CD4-positive, alpha-beta memory T cell (primary cell): ENCODE results near the gene HDAC7. TPM values are rescaled to one million over a fixed set of nuclear protein-coding genes. Genes with fewer than 3 reads are reported as not detected.

Experiments used
- CTCF ChIA-PET: fragments of 350-600 bp; sonication (Branson Sonifier 250); formaldehyde crosslinking; loops from one replicate; lab custom pipeline; 2021; ENCODE audit warnings: inconsistent platforms; ENCODE audit not compliant: partially characterized antibody; lab: Charles Lee
- POLR2A ChIA-PET: fragments of 350-600 bp; sonication (Branson Sonifier 250); formaldehyde crosslinking; loops from one replicate; lab custom pipeline; 2021; ENCODE audit not compliant: partially characterized antibody; lab: Charles Lee
- DNase-seq, 5 donors: peaks; one replicate each; pipeline versions ENCODE4 v3.0.0 to v3.0.0-alpha.2; 2020 to 2022; ENCODE audit warnings: mixed read lengths in 1 of 5
- H3K27ac ChIP-seq: one replicate; pipeline ENCODE4 v1.7.0; 2013; ENCODE audit warnings: low read depth, low read length
- H3K27me3 ChIP-seq: 2 replicates; pipeline ENCODE4 v1.7.0; 2013; ENCODE audit warnings: mild to moderate bottlenecking, low read length, moderate library complexity; ENCODE audit not compliant: insufficient read depth
- H3K36me3 ChIP-seq: 2 replicates; pipeline ENCODE4 v1.7.0; 2013; ENCODE audit warnings: mild to moderate bottlenecking, low read length, moderate library complexity; ENCODE audit not compliant: insufficient read depth
- H3K4me1 ChIP-seq: 2 replicates; pipeline ENCODE4 v1.7.0; 2013; ENCODE audit warnings: mild to moderate bottlenecking, low read length, moderate library complexity; ENCODE audit not compliant: insufficient read depth
- H3K4me3 ChIP-seq, 2 donors: one replicate each; pipeline ENCODE4 v1.7.0; 2013; ENCODE audit warnings: low read length in 2 of 2, mild to moderate bottlenecking in 1 of 2
- H3K9me3 ChIP-seq, 2 donors: one replicate each; pipeline ENCODE4 v1.7.0; 2013; ENCODE audit warnings: low read length in 2 of 2, control low read depth in 1 of 2; ENCODE audit not compliant: control insufficient read depth in 1 of 2
- H3K27ac Mint-ChIP-seq, 7 donors: one replicate each; pipeline ENCODE4 v1.8.0; 2020 to 2021; ENCODE audit warnings: mixed read lengths in 7 of 7, mild to moderate bottlenecking in 6 of 7, inconsistent platforms in 3 of 7, moderate library complexity in 3 of 7
- H3K27me3 Mint-ChIP-seq, 2 donors: one replicate each; pipeline ENCODE4 v1.8.0; 2020 to 2021; ENCODE audit warnings: mixed read lengths in 2 of 2
- H3K36me3 Mint-ChIP-seq, 2 donors: one replicate each; pipeline ENCODE4 v1.8.0; 2020 to 2021; ENCODE audit warnings: mixed read lengths in 2 of 2, inconsistent platforms in 1 of 2, mild to moderate bottlenecking in 1 of 2
- H3K4me1 Mint-ChIP-seq, 4 donors: one replicate each; pipeline ENCODE4 v1.8.0; 2020 to 2021; ENCODE audit warnings: mixed read lengths in 4 of 4, mild to moderate bottlenecking in 1 of 4
- H3K4me3 Mint-ChIP-seq, 8 donors: one replicate each; pipeline ENCODE4 v1.8.0; 2020 to 2021; ENCODE audit warnings: mixed read lengths in 8 of 8, mild to moderate bottlenecking in 7 of 8, moderate library complexity in 6 of 8, inconsistent platforms in 3 of 8
- H3K9me3 Mint-ChIP-seq, 8 donors: one replicate each; pipeline ENCODE4 v1.8.0; 2020 to 2021; ENCODE audit warnings: mixed read lengths in 8 of 8, mild to moderate bottlenecking in 5 of 8, inconsistent platforms in 3 of 8, moderate library complexity in 1 of 8
- intact Hi-C: fragments of 100-400 bp; cut with micrococcal nuclease; formaldehyde crosslinking; loops from one replicate; pipeline ENCODE4 v1.15.1; 2023
- polyA plus RNA-seq, 2 donors: library from polyadenylated mRNA; unstranded; fragments of 300-500 nt; fragmentation: Illumina TruSeq; gene quantifications; one replicate each; pipeline ENCODE4 v1.2.3, GENCODE V29; 2021
- total RNA-seq, 2 experiments: library from RNA; stranded (reverse); gene quantifications; one replicate each; pipeline ENCODE4 v1.2.3, GENCODE V29; 2021

Gene HDAC7
- total and polyA plus RNA-seq, 4 experiments from 2014 or later = 7.9 to 142 (median 83.1) TPM

- H3K36me3 ChIP-seq = peaks cover 91% of the 10 kb centered on the region
- POLR2A ChIA-PET = interaction anchor here (0.7 to 1.5 kb wide), 5 partner anchors 15 to 49 kb away, joined by 3 to 5 read pairs (median 4); partner anchors contain the start of gene HDAC7
- H3K27me3 ChIP-seq = no peaks in the 10 kb centered on the region
- H3K27ac ChIP-seq = no peak overlapping the region
- CTCF ChIA-PET = interaction anchor here (0.9 to 6.4 kb wide), 8 partner anchors 10 to 49 kb away, joined by 3 to 54 read pairs (median 4); no protein-coding TSS in a partner anchor
- DNase-seq = no peak
- no peak overlapping the region for H3K4me3 ChIP-seq
- H3K4me1 ChIP-seq = no peaks in the 10 kb centered on the region
- Mint-ChIP-seq H3K27ac (peak overlapping the region in 3 of 7 donors; percentile 47 to 75 (median 55)), H3K4me1 (peaks cover 0 to 6% (median 3%) of the 10 kb centered on the region in 4 donors), H3K9me3 (no peaks in the 10 kb centered on the region), H3K27me3 (no peaks in the 10 kb centered on the region), H3K4me3 (no peak overlapping the region), H3K36me3 (peaks cover 44 to 83% of the 10 kb centered on the region in 2 donors)
- H3K9me3 ChIP-seq = no peaks in the 10 kb centered on the region
- intact Hi-C loops = no loop called here
Measured at GRCh38 chr12:47789141-47789540, 30.6 kb downstream of the HDAC7 start.

- Mint-ChIP-seq H3K27ac (peak overlapping the region in 5 of 7 donors; percentile 27 to 60 (median 52)), H3K9me3 (no peaks in the 10 kb centered on the region), H3K36me3 (peaks cover 37 to 87% of the 10 kb centered on the region in 2 donors), H3K4me1 (peaks cover 1 to 6% (median 2%) of the 10 kb centered on the region in 4 donors), H3K4me3 (no peak overlapping the region), H3K27me3 (no peaks in the 10 kb centered on the region)
- Histone ChIP-seq H3K27me3 (no peaks in the 10 kb centered on the region), H3K27ac (no peak overlapping the region), H3K4me3 (no peak overlapping the region), H3K36me3 (peaks cover 90% of the 10 kb centered on the region), H3K4me1 (no peaks in the 10 kb centered on the region), H3K9me3 (no peaks in the 10 kb centered on the region)
- DNase-seq = no peak
- POLR2A ChIA-PET = interaction anchor here (1.9 kb wide), 1 partner anchor 20 kb away, joined by 6 read pairs; no protein-coding TSS in a partner anchor
- CTCF ChIA-PET = interaction anchor here (0.8 to 6.4 kb wide), 9 partner anchors 14 to 50 kb away, joined by 3 to 54 read pairs (median 5); no protein-coding TSS in a partner anchor
- intact Hi-C loops = no loop called here
Measured at GRCh38 chr12:47787596-47788319, 31.9 kb downstream of the HDAC7 start.

- peaks cover 2 to 6% (median 4%) of the 10 kb centered on the region in 4 donors for H3K4me1 Mint-ChIP-seq
- H3K4me3 Mint-ChIP-seq = no peak overlapping the region
- peaks cover 83% of the 10 kb centered on the region for H3K36me3 ChIP-seq
- no peaks in the 10 kb centered on the region for H3K27me3 ChIP-seq
- POLR2A ChIA-PET = interaction anchor here (1.9 kb wide), 1 partner anchor 21 kb away, joined by 6 read pairs; no protein-coding TSS in a partner anchor
- no peak overlapping the region for H3K27ac ChIP-seq
- no peak for DNase-seq
- peaks cover 32 to 82% of the 10 kb centered on the region in 2 donors for H3K36me3 Mint-ChIP-seq
- no peaks in the 10 kb centered on the region for H3K9me3 ChIP-seq
- no peak overlapping the region for H3K4me3 ChIP-seq
- CTCF ChIA-PET = interaction anchor here (0.8 to 6.4 kb wide), 6 partner anchors 15 to 56 kb away, joined by 3 to 54 read pairs (median 5); no protein-coding TSS in a partner anchor
- no peaks in the 10 kb centered on the region for H3K27me3 Mint-ChIP-seq
- H3K27ac Mint-ChIP-seq = peak overlapping the region in 6 of 7 donors; percentile 16 to 65 (median 42)
- intact Hi-C loops = no loop called here
- no peaks in the 10 kb centered on the region for H3K4me1 ChIP-seq
- H3K9me3 Mint-ChIP-seq = no peaks in the 10 kb centered on the region
Measured at GRCh38 chr12:47786662-47787280, 32.9 kb downstream of the HDAC7 start.

GRCh38 chr12:47785887-47786661 is 33.6 kb downstream of the HDAC7 start:
- Histone ChIP-seq H3K27ac (no peak overlapping the region), H3K4me1 (no peaks in the 10 kb centered on the region), H3K36me3 (peaks cover 78% of the 10 kb centered on the region), H3K27me3 (no peaks in the 10 kb centered on the region), H3K9me3 (no peaks in the 10 kb centered on the region), H3K4me3 (no peak overlapping the region)
- CTCF ChIA-PET = interaction anchor here (1.0 to 6.4 kb wide), 6 partner anchors 31 to 57 kb away, joined by 3 to 54 read pairs (median 6); no protein-coding TSS in a partner anchor
- Mint-ChIP-seq H3K27me3 (no peaks in the 10 kb centered on the region), H3K9me3 (no peaks in the 10 kb centered on the region), H3K4me3 (no peak overlapping the region), H3K4me1 (peaks cover 4 to 7% (median 5%) of the 10 kb centered on the region in 4 donors), H3K36me3 (peaks cover 32 to 78% of the 10 kb centered on the region in 2 donors), H3K27ac (peak overlapping the region in 6 of 7 donors; percentile 12 to 82 (median 34))
- intact Hi-C loops = no loop called here
- POLR2A ChIA-PET = no interaction called here
- no peak for DNase-seq

GRCh38 chr12:47785036-47785886 is 34.4 kb downstream of the HDAC7 start:
- H3K4me1 ChIP-seq = no peaks in the 10 kb centered on the region
- Mint-ChIP-seq H3K27me3 (no peaks in the 10 kb centered on the region), H3K4me1 (peaks cover 4 to 7% (median 5%) of the 10 kb centered on the region in 4 donors), H3K36me3 (peaks cover 27 to 74% of the 10 kb centered on the region in 2 donors), H3K9me3 (no peaks in the 10 kb centered on the region), H3K4me3 (no peak overlapping the region), H3K27ac (peak overlapping the region in 5 of 7 donors; percentile 24 to 72 (median 62))
- peaks cover 70% of the 10 kb centered on the region for H3K36me3 ChIP-seq
- no peak overlapping the region for H3K27ac ChIP-seq
- DNase-seq = no peak
- H3K4me3 ChIP-seq = no peak overlapping the region
- intact Hi-C loops = no loop called here
- no peaks in the 10 kb centered on the region for H3K9me3 ChIP-seq
- ChIA-PET POLR2A (no interaction called here), CTCF (interaction anchor here (1.0 to 6.4 kb wide), 7 partner anchors 32 to 57 kb away, joined by 3 to 54 read pairs (median 6); no protein-coding TSS in a partner anchor)
- H3K27me3 ChIP-seq = no peaks in the 10 kb centered on the region
